Testis (tissue), 3 donors: ENCODE data around the gene YBEY. TPM values are rescaled to one million over a fixed set of nuclear protein-coding genes. Genes with fewer than 3 reads are reported as not detected.

Experiments
- DNase-seq: peaks from one replicate; pipeline ENCODE4 v3.0.0-alpha.2; 2019
- H3K27ac ChIP-seq, 2 donors: fragments of 200-600 bp; sonication (generic); one replicate each; pipeline ENCODE4 v1.5.1; 2019
- H3K27me3 ChIP-seq: fragments of 200-600 bp; sonication (generic); one replicate; pipeline ENCODE4 v1.5.1; 2019
- H3K36me3 ChIP-seq: fragments of 200-600 bp; sonication (generic); one replicate; pipeline ENCODE4 v1.5.1; 2017; ENCODE audit warnings: low read depth; ENCODE audit errors: missing control alignments
- H3K4me1 ChIP-seq: fragments of 200-600 bp; sonication (generic); one replicate; pipeline ENCODE4 v1.5.1; 2019
- H3K4me3 ChIP-seq, 2 donors: fragments of 200-600 bp; sonication (generic); one replicate each; pipeline ENCODE4 v1.5.1; 2017 to 2019
- H3K9me3 ChIP-seq: fragments of 200-600 bp; sonication (generic); one replicate; pipeline ENCODE4 v1.5.1; 2017
- POLR2A ChIP-seq: fragments of 450-650 bp; IDR thresholded peaks from one replicate; pipeline ENCODE4 v1.6.1; 2017; ENCODE audit warnings: antibody characterized with exemption, mild to moderate bottlenecking, moderate library complexity
- WGBS, 2 donors: methylation state at CpG; one replicate each; pipeline ENCODE4 v1.1.5; 2018; 5-methylcytosine and 5-hydroxymethylcytosine counted together
- intact Hi-C: fragments of 100-400 bp; cut with DNase I; formaldehyde crosslinking; loops from one replicate; pipeline ENCODE4 v1.15.1; 2023; ENCODE audit warnings: low total_unique reads
- polyA plus RNA-seq: library from polyadenylated mRNA; stranded (reverse); fragments of 350-450 nt; fragmentation: Illumina TruSeq; extraction: RNeasy Lipid Tissue Mini Kit (QIAGEN cat#74804); gene quantifications from one replicate; pipeline ENCODE4 v1.2.3, GENCODE V29; 2014; ENCODE audit warnings: low read depth, low replicate concordance; ENCODE audit not compliant: insufficient read depth
- total RNA-seq, 2 donors: library from RNA; depleted of rRNA; stranded (reverse); fragments of >200 nt; gene quantifications; one replicate each; pipeline ENCODE4 v1.2.3, GENCODE V29; 2016
- TF ChIP-seq, protein P1 (sequence below), 3 experiments: fragments of 450-650 bp in 2 of 3; fragments of 200-600 bp in 1 of 3; sonication (generic) in 1 of 3; IDR thresholded peaks; one replicate each; pipeline ENCODE4 v1.5.1; 2016 to 2019; ENCODE audit warnings: antibody characterized with exemption in 3 of 3, mild to moderate bottlenecking in 2 of 3, moderate library complexity in 1 of 3

Gene YBEY
- total and polyA plus RNA-seq, 3 donors from 2014 or later: 50.7 to 141 (median 55.0) TPM

DNA sequence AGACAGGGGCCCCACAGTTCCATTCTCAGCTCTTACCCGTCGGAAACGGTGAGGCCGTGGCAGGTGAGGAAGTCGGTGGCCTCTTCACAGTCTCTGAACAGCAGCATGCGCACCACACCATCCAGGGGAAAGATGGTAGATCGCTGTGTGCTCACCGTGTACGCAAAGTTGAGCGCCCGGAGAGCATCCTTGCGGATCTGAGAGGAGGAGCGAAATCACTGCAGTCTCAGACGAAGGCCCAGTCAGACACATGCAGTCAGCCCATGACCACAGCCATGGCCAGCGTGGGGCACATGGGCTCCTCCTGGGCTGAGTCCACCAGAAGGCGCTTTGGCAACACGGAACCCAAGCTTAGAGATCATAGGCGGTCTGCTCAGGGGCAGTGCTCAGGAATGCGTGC lies 19.2 kb upstream of the YBEY start:
- TF ChIP-seq, protein P1, sequence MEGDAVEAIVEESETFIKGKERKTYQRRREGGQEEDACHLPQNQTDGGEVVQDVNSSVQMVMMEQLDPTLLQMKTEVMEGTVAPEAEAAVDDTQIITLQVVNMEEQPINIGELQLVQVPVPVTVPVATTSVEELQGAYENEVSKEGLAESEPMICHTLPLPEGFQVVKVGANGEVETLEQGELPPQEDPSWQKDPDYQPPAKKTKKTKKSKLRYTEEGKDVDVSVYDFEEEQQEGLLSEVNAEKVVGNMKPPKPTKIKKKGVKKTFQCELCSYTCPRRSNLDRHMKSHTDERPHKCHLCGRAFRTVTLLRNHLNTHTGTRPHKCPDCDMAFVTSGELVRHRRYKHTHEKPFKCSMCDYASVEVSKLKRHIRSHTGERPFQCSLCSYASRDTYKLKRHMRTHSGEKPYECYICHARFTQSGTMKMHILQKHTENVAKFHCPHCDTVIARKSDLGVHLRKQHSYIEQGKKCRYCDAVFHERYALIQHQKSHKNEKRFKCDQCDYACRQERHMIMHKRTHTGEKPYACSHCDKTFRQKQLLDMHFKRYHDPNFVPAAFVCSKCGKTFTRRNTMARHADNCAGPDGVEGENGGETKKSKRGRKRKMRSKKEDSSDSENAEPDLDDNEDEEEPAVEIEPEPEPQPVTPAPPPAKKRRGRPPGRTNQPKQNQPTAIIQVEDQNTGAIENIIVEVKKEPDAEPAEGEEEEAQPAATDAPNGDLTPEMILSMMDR (IDR thresholded peaks at IDR 0.05): no peak
- no peak for TF ChIP-seq POLR2A
- H3K27me3 ChIP-seq: no peaks in the 10 kb centered on the region
- peaks cover 4% of the 10 kb centered on the region for H3K36me3 ChIP-seq
- H3K4me3 ChIP-seq: no peak overlapping the region
- H3K9me3 ChIP-seq: no peaks in the 10 kb centered on the region
- DNase-seq: no peak
- intact Hi-C loops: no loop called here
- H3K27ac ChIP-seq: no peak overlapping the region
- 77 to 94% methylated on average over 11 to 19 of the region's 19 CpGs for WGBS, 2 donors
- H3K4me1 ChIP-seq: no peaks in the 10 kb centered on the region

DNA sequence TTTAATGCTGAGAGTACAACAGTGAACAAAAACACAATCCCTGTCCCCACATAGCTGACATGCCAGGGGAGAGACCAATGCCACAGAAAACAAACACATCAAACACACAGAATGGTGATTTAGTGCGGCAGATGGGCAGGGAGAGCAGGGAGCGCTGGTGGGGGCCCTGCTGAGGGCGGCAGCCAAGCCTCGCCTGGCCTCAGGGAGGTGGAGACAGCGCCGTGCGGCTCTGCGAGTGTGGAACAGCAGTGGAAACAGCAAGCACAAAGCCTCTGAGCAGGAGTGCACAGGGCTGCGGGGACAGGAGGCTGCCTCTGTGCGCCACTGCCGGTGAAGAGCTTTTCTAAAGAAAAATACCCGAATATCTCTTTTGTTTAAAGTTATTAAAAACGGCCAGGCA lies 17.8 kb upstream of the YBEY start:
- intact Hi-C loops: no loop called here
- no peak for DNase-seq
- peaks cover 4% of the 10 kb centered on the region for H3K36me3 ChIP-seq

DNA sequence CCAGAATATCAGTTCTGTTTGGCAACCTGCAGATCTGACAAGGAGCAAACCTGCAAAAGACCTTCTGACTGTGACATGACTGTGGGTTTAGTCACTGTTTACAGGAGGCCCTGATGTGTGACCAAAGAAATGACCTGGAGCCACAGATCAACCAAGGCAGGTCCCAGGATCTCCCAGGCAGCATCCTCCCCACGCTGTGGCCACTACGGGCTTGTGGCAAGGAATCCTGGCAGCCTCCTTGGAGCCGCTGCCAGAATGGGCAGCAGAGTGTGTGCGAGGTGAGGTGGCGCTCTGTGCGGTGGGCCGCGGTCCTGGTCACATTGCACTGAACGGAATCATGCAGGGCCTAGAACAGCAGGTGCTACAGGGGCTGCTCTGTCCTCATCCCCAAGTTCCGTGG lies 16.7 kb upstream of the YBEY start:
- intact Hi-C loops: no loop called here
- Histone ChIP-seq H3K4me1 (no peaks in the 10 kb centered on the region), H3K36me3 (peaks cover 4% of the 10 kb centered on the region), H3K4me3 (no peak overlapping the region), H3K9me3 (no peaks in the 10 kb centered on the region), H3K27ac (no peak overlapping the region), H3K27me3 (no peaks in the 10 kb centered on the region)
- TF ChIP-seq, protein P1 (IDR thresholded peaks at IDR 0.05): no peak
- no peak for TF ChIP-seq POLR2A
- WGBS, 2 donors: 91 to 97% methylated on average over 4 to 10 of the region's 10 CpGs
- DNase-seq: no peak

More for the DNA sequence above, 17.8 kb upstream of the YBEY start:
- Histone ChIP-seq H3K4me3 (no peak overlapping the region), H3K9me3 (no peaks in the 10 kb centered on the region), H3K27ac (no peak overlapping the region), H3K27me3 (no peaks in the 10 kb centered on the region), H3K4me1 (no peaks in the 10 kb centered on the region)
- TF ChIP-seq, protein P1 (IDR thresholded peaks at IDR 0.05): no peak
- TF ChIP-seq POLR2A: no peak
- 94% methylated on average over 13 of the region's 13 CpGs for WGBS, 2 donors

DNA sequence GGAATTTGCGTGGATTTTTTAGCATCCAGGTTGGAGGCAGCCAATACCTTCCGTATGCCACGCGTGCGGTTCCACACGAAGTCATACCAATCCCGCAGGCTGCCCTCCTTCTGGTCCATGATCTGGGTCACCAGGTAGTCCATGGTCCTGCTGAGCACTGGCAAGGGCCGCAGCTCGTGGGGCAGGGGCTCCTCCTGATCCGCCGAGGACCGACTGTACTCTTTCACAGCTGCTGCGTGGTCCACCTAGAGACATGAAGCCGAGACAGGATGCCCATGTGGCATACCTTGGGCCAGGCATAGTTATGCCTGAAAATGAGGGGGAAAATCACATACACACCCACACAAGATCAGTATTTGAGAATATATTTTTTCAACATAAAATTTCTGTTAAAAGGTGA lies 12.8 kb upstream of the YBEY start:
- H3K9me3 ChIP-seq: no peaks in the 10 kb centered on the region
- no peaks in the 10 kb centered on the region for H3K27me3 ChIP-seq
- H3K4me3 ChIP-seq: no peak overlapping the region
- TF ChIP-seq POLR2A: no peak
- TF ChIP-seq, protein P1 (IDR thresholded peaks at IDR 0.05): no peak
- intact Hi-C loops: no loop called here
- peaks cover 1% of the 10 kb centered on the region for H3K36me3 ChIP-seq
- H3K4me1 ChIP-seq: no peaks in the 10 kb centered on the region
- 95 to 97% methylated on average over 14 of the region's 14 CpGs for WGBS, 2 donors
- no peak for DNase-seq
- no peak overlapping the region for H3K27ac ChIP-seq

DNA sequence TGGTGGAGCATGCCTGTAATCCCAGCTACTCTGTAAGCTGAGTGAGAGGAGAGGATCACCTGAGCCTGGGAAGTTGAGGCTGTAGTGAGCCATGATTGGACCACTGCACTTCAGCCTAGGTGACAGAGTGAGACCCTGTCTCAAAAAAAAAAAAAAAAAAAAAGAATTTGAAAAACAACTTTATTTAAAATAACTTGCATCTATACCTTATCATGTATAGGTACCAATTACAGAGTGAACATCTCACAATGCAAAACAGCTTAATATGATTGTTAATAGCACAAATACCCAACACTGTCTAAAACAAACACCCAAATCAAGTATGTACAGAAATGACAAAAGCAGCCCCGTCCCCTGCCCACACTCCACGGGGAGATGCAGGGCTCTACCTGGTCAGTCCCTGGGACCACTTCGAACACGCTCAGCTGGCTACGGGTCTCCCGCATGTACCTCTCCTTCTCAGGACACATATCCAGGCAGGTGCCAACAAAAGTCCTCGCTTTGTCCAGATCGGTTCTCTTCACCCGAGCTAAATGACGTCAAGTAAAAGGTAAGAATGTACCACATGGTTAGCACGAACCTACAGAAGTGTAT lies 11.2 kb upstream of the YBEY start:
- no peaks in the 10 kb centered on the region for H3K9me3 ChIP-seq
- H3K4me3 ChIP-seq: no peak overlapping the region
- no peaks in the 10 kb centered on the region for H3K4me1 ChIP-seq
- no peak overlapping the region for H3K27ac ChIP-seq
- no peak for DNase-seq
- no peaks in the 10 kb centered on the region for H3K27me3 ChIP-seq
- WGBS, 2 donors: 93 to 94% methylated on average over 11 of the region's 11 CpGs
- intact Hi-C loops: no loop called here
- TF ChIP-seq POLR2A: no peak
- TF ChIP-seq, protein P1 (IDR thresholded peaks at IDR 0.05): no peak
- H3K36me3 ChIP-seq: no peaks in the 10 kb centered on the region
